WTC11 (cell line): Measurements from ENCODE around the gene DNAAF5. TPM values are rescaled to one million over a fixed set of nuclear protein-coding genes. Genes with fewer than 3 reads are reported as not detected.

ENCODE experiments used
- ATAC-seq: fragments of 200-7000 bp; cut with Tn5 transposase; 2 replicates; pipeline ENCODE4 v1.10.0; 2021; ENCODE audit warnings: mild to moderate bottlenecking, moderate library complexity
- CTCF ChIA-PET: fragments of 300-600 bp; sonication (Branson Sonifier 250); formaldehyde crosslinking; loops from one replicate; lab custom pipeline; 2021; ENCODE audit warnings: antibody characterized with exemption; lab: Charles Lee
- POLR2A ChIA-PET: fragments of 350-600 bp; sonication (Branson Sonifier 250); formaldehyde crosslinking; loops from one replicate; lab custom pipeline; 2021; ENCODE audit warnings: antibody characterized with exemption; lab: Charles Lee
- DNase-seq: peaks from one replicate; pipeline ENCODE4 v3.0.0; 2021; ENCODE audit warnings: low spot score
- H3K27ac Mint-ChIP-seq: 2 replicates; pipeline ENCODE4 v1.8.0; 2021; ENCODE audit warnings: mixed read lengths
- H3K27me3 Mint-ChIP-seq: 2 replicates; pipeline ENCODE4 v1.8.0; 2021; ENCODE audit warnings: low read depth, mild to moderate bottlenecking, moderate library complexity, mixed read lengths
- H3K36me3 Mint-ChIP-seq: 2 replicates; pipeline ENCODE4 v1.8.0; 2021; ENCODE audit warnings: mixed read lengths
- H3K4me1 Mint-ChIP-seq: 2 replicates; pipeline ENCODE4 v1.8.0; 2022; ENCODE audit warnings: mixed read lengths
- H3K4me3 Mint-ChIP-seq: 2 replicates; pipeline ENCODE4 v1.8.0; 2021; ENCODE audit warnings: mild to moderate bottlenecking, moderate library complexity, mixed read lengths
- H3K9me3 Mint-ChIP-seq: 2 replicates; pipeline ENCODE4 v1.8.0; 2021; ENCODE audit warnings: mixed read lengths
- CBFB ChIP-seq: sonication (generic); formaldehyde crosslinking; IDR thresholded peaks from 2 replicates; pipeline ENCODE4 v1.8.1; 2022; ENCODE audit warnings: mild to moderate bottlenecking, low read depth, missing genetic modification reagents
- ELF4 ChIP-seq: sonication (generic); formaldehyde crosslinking; IDR thresholded peaks from 2 replicates; pipeline ENCODE4 v1.8.1; 2022; ENCODE audit warnings: low read depth, mild to moderate bottlenecking, moderate library complexity, missing genetic modification reagents
- IRF1 ChIP-seq: sonication (generic); formaldehyde crosslinking; IDR thresholded peaks from 2 replicates; pipeline ENCODE4 v1.8.0; 2023; ENCODE audit warnings: missing genetic modification reagents
- MAX ChIP-seq: sonication (generic); formaldehyde crosslinking; IDR thresholded peaks from 2 replicates; pipeline ENCODE4 v1.8.0; 2022; ENCODE audit warnings: mild to moderate bottlenecking, missing genetic modification reagents
- RORB ChIP-seq: fragments of 250-450 bp; sonication (Bioruptor Pico); IDR thresholded peaks from 2 replicates; pipeline ENCODE4 v1.9.0; 2021; ENCODE audit warnings: mild to moderate bottlenecking
- SP1 ChIP-seq: sonication (generic); formaldehyde crosslinking; conservative IDR thresholded peaks from 2 replicates; pipeline ENCODE4 v1.8.1; 2022; ENCODE audit warnings: missing genetic modification reagents
- TEAD1 ChIP-seq: sonication (generic); formaldehyde crosslinking; IDR thresholded peaks from 2 replicates; pipeline ENCODE4 v1.8.0; 2022; ENCODE audit warnings: mild to moderate bottlenecking, missing genetic modification reagents
- USF1 ChIP-seq: sonication (generic); formaldehyde crosslinking; IDR thresholded peaks from 2 replicates; pipeline ENCODE4 v1.8.0; 2022; ENCODE audit warnings: mild to moderate bottlenecking, missing genetic modification reagents
- ZNF121 ChIP-seq: sonication (generic); formaldehyde crosslinking; IDR thresholded peaks from 2 replicates; pipeline ENCODE4 v1.8.0; 2023; ENCODE audit warnings: missing genetic modification reagents
- ZNF281 ChIP-seq: sonication (generic); formaldehyde crosslinking; IDR thresholded peaks from 2 replicates; pipeline ENCODE4 v1.8.0; 2023; ENCODE audit warnings: mild to moderate bottlenecking, missing genetic modification reagents
- ZNF416 ChIP-seq: fragments of 250-450 bp; sonication (Bioruptor Pico); IDR thresholded peaks from 2 replicates; pipeline ENCODE4 v1.9.0; 2021; ENCODE audit warnings: mild to moderate bottlenecking, inconsistent platforms
- ZNF423 ChIP-seq: fragments of 250-450 bp; sonication (Bioruptor Pico); IDR thresholded peaks from 2 replicates; pipeline ENCODE4 v2.1.2; 2022; ENCODE audit warnings: mild to moderate bottlenecking, moderate library complexity
- total RNA-seq: library from RNA; stranded (reverse); gene quantifications from 3 replicates; pipeline ENCODE4 v1.2.3, GENCODE V29; 2021
- TF ChIP-seq, protein P1 (sequence below): sonication (generic); formaldehyde crosslinking; IDR thresholded peaks from 2 replicates; pipeline ENCODE4 v1.8.1; 2023; ENCODE audit warnings: mild to moderate bottlenecking, missing genetic modification reagents
- TF ChIP-seq, protein P2 (sequence below): fragments of 200-600 bp; IDR thresholded peaks from 2 replicates; pipeline ENCODE4 v1.8.0; 2022; ENCODE audit warnings: antibody characterized with exemption
- TF ChIP-seq, protein P3 (sequence below): sonication (generic); formaldehyde crosslinking; IDR thresholded peaks from 2 replicates; pipeline ENCODE4 v1.8.0; 2023; ENCODE audit warnings: missing genetic modification reagents, mild to moderate bottlenecking, borderline replicate concordance
- TF ChIP-seq, protein P4 (sequence below): sonication (generic); formaldehyde crosslinking; IDR thresholded peaks from 2 replicates; pipeline ENCODE4 v1.8.0; 2022; ENCODE audit warnings: missing genetic modification reagents
- TF ChIP-seq, protein P5 (sequence below): sonication (generic); formaldehyde crosslinking; IDR thresholded peaks from 2 replicates; pipeline ENCODE4 v1.8.1; 2023; ENCODE audit warnings: mild to moderate bottlenecking, moderate library complexity, missing genetic modification reagents

The DNAAF5 gene
- total RNA-seq, 1 experiment from 2014 or later: 62.2 TPM

DNA sequence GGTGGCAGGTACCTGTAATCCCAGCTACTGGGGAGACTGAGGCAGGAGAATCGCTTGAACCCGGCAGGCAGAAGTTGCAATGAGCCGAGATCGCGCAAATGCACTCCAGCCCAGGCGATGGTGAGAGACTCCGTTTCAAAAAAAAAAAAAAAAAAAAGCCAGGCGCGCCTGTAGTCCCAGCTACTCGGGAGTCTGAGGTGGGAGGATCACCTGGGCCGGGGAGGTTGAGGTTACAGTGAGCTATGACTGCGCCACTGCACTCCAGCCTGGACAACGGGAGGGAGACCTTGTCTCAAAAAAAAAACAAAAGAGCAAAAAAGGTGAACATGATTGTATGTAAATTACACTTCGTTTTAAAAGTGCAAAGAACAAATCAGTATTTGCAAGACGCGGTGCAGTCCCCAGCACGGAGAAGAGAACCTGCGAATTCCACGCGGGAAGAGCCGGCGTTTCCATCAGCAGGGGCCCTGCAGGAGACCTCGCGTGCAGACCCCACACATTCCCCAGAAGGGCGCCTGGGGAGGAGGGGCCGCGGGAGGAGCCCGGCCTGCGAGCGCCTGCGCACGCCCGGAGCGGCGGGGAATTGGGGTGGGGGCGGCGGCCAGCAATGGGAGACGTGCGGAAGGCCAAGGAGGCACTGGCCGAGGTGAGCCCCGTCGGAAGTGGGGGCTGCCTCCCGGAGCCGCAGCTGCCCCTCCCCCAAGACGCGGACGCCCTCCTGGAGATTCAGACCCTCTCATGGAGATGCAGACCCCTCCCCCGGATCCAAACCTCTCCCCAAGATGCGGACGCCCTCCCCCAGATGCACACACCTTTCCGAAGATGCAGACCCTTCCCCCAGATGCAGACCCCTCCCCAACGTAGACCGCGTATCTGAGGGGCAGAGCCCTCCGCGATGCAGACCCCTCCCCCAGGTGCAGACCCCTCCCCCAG is 89.1 kb downstream of the DNAAF5 start:
- peaks cover 49% of the 10 kb centered on the region for H3K4me1 Mint-ChIP-seq
- H3K9me3 Mint-ChIP-seq: no peaks in the 10 kb centered on the region; the same call in 1 of the 2 replicates
- peak overlapping the region; percentile 87 for H3K4me3 Mint-ChIP-seq
- CTCF ChIA-PET: interaction anchor here (0.5 to 2.4 kb wide), 8 partner anchors 21 to 272 kb away, joined by 3 to 10 read pairs (median 4); no protein-coding TSS in a partner anchor
- H3K36me3 Mint-ChIP-seq: peaks cover 12% of the 10 kb centered on the region; the same call in 1 of the 2 replicates
- DNase-seq (peak; percentile 91), ATAC-seq (peak; percentile 54)
- H3K27ac Mint-ChIP-seq: peak overlapping the region; percentile 99
- POLR2A ChIA-PET: interaction anchor here (0.5 to 1.5 kb wide), 3 partner anchors 28 to 366 kb away, joined by 3 to 6 read pairs (median 5); no protein-coding TSS in a partner anchor
- no peaks in the 10 kb centered on the region for H3K27me3 Mint-ChIP-seq
- TF ChIP-seq ZNF281 (CRISPR knock-in tag) (peak; percentile 64; the same call in 1 of the 2 replicates), IRF1 (CRISPR knock-in tag) (no peak), ZNF121 (CRISPR knock-in tag) (no peak), SP1 (CRISPR knock-in tag) (peak; percentile 77), CBFB (no peak), ZNF416 (CRISPR knock-in tag) (0 out of 2 replicates have a peak, but pooled peaks have one; percentile 58), RORB (CRISPR knock-in tag) (no peak), TEAD1 (CRISPR knock-in tag) (peak; percentile 23; the same call in 1 of the 2 replicates), MAX (peak; percentile 39; the same call in 1 of the 2 replicates), ZNF423 (CRISPR knock-in tag) (peak; percentile 64), ELF4 (no peak), USF1 (CRISPR knock-in tag) (0 out of 2 replicates have a peak, but pooled peaks have one; percentile 23)
- TF ChIP-seq, protein P1, sequence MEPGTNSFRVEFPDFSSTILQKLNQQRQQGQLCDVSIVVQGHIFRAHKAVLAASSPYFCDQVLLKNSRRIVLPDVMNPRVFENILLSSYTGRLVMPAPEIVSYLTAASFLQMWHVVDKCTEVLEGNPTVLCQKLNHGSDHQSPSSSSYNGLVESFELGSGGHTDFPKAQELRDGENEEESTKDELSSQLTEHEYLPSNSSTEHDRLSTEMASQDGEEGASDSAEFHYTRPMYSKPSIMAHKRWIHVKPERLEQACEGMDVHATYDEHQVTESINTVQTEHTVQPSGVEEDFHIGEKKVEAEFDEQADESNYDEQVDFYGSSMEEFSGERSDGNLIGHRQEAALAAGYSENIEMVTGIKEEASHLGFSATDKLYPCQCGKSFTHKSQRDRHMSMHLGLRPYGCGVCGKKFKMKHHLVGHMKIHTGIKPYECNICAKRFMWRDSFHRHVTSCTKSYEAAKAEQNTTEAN (CRISPR knock-in tag): 0 out of 2 replicates have a peak, but pooled peaks have one; percentile 19
- TF ChIP-seq, protein P2, sequence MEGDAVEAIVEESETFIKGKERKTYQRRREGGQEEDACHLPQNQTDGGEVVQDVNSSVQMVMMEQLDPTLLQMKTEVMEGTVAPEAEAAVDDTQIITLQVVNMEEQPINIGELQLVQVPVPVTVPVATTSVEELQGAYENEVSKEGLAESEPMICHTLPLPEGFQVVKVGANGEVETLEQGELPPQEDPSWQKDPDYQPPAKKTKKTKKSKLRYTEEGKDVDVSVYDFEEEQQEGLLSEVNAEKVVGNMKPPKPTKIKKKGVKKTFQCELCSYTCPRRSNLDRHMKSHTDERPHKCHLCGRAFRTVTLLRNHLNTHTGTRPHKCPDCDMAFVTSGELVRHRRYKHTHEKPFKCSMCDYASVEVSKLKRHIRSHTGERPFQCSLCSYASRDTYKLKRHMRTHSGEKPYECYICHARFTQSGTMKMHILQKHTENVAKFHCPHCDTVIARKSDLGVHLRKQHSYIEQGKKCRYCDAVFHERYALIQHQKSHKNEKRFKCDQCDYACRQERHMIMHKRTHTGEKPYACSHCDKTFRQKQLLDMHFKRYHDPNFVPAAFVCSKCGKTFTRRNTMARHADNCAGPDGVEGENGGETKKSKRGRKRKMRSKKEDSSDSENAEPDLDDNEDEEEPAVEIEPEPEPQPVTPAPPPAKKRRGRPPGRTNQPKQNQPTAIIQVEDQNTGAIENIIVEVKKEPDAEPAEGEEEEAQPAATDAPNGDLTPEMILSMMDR: no peak
- TF ChIP-seq, protein P3, sequence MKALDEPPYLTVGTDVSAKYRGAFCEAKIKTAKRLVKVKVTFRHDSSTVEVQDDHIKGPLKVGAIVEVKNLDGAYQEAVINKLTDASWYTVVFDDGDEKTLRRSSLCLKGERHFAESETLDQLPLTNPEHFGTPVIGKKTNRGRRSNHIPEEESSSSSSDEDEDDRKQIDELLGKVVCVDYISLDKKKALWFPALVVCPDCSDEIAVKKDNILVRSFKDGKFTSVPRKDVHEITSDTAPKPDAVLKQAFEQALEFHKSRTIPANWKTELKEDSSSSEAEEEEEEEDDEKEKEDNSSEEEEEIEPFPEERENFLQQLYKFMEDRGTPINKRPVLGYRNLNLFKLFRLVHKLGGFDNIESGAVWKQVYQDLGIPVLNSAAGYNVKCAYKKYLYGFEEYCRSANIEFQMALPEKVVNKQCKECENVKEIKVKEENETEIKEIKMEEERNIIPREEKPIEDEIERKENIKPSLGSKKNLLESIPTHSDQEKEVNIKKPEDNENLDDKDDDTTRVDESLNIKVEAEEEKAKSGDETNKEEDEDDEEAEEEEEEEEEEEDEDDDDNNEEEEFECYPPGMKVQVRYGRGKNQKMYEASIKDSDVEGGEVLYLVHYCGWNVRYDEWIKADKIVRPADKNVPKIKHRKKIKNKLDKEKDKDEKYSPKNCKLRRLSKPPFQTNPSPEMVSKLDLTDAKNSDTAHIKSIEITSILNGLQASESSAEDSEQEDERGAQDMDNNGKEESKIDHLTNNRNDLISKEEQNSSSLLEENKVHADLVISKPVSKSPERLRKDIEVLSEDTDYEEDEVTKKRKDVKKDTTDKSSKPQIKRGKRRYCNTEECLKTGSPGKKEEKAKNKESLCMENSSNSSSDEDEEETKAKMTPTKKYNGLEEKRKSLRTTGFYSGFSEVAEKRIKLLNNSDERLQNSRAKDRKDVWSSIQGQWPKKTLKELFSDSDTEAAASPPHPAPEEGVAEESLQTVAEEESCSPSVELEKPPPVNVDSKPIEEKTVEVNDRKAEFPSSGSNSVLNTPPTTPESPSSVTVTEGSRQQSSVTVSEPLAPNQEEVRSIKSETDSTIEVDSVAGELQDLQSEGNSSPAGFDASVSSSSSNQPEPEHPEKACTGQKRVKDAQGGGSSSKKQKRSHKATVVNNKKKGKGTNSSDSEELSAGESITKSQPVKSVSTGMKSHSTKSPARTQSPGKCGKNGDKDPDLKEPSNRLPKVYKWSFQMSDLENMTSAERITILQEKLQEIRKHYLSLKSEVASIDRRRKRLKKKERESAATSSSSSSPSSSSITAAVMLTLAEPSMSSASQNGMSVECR (CRISPR knock-in tag): peak; percentile 37; the same call in 1 of the 2 replicates
- TF ChIP-seq, protein P4, sequence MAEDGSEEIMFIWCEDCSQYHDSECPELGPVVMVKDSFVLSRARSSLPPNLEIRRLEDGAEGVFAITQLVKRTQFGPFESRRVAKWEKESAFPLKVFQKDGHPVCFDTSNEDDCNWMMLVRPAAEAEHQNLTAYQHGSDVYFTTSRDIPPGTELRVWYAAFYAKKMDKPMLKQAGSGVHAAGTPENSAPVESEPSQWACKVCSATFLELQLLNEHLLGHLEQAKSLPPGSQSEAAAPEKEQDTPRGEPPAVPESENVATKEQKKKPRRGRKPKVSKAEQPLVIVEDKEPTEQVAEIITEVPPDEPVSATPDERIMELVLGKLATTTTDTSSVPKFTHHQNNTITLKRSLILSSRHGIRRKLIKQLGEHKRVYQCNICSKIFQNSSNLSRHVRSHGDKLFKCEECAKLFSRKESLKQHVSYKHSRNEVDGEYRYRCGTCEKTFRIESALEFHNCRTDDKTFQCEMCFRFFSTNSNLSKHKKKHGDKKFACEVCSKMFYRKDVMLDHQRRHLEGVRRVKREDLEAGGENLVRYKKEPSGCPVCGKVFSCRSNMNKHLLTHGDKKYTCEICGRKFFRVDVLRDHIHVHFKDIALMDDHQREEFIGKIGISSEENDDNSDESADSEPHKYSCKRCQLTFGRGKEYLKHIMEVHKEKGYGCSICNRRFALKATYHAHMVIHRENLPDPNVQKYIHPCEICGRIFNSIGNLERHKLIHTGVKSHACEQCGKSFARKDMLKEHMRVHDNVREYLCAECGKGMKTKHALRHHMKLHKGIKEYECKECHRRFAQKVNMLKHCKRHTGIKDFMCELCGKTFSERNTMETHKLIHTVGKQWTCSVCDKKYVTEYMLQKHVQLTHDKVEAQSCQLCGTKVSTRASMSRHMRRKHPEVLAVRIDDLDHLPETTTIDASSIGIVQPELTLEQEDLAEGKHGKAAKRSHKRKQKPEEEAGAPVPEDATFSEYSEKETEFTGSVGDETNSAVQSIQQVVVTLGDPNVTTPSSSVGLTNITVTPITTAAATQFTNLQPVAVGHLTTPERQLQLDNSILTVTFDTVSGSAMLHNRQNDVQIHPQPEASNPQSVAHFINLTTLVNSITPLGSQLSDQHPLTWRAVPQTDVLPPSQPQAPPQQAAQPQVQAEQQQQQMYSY (CRISPR knock-in tag): no peak
- TF ChIP-seq, protein P5, sequence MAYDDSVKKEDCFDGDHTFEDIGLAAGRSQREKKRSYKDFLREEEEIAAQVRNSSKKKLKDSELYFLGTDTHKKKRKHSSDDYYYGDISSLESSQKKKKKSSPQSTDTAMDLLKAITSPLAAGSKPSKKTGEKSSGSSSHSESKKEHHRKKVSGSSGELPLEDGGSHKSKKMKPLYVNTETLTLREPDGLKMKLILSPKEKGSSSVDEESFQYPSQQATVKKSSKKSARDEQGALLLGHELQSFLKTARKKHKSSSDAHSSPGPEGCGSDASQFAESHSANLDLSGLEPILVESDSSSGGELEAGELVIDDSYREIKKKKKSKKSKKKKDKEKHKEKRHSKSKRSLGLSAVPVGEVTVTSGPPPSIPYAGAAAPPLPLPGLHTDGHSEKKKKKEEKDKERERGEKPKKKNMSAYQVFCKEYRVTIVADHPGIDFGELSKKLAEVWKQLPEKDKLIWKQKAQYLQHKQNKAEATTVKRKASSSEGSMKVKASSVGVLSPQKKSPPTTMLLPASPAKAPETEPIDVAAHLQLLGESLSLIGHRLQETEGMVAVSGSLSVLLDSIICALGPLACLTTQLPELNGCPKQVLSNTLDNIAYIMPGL (CRISPR knock-in tag): no peak
